ENCODE data around the gene AFG1L. TPM values are rescaled to one million over a fixed set of nuclear protein-coding genes. Genes with fewer than 3 reads are reported as not detected.

The AFG1L gene
- total and polyA plus RNA-seq, 4 donors: 2.7 to 2.8 (median 2.7) TPM

GRCh38 chr6:108454356-108454755 is 159.5 kb downstream of the AFG1L start:
- Histone ChIP-seq H3K27ac (ENCODE audit: low read depth in 1 of 2, low read length in 2 of 2) (no peak overlapping the region), H3K9me3 (ENCODE audit: control insufficient read depth in 4 of 4, low read length in 3 of 4) (no peaks in the 10 kb centered on the region), H3K36me3 (ENCODE audit: control insufficient read depth in 4 of 4, insufficient read depth in 3 of 4, low read depth in 1 of 4, low read length in 3 of 4) (no peaks in the 10 kb centered on the region), H3K9ac (ENCODE audit: low read depth in 1 of 2, low read length in 2 of 2) (no peak overlapping the region), H3K27me3 (ENCODE audit: control insufficient read depth in 4 of 4, insufficient read depth in 4 of 4, low read length in 3 of 4) (no peaks in the 10 kb centered on the region), H3K4me1 (ENCODE audit: control insufficient read depth in 4 of 4, insufficient read depth in 4 of 4, low read length in 3 of 4) (no peaks in the 10 kb centered on the region), H3K4me3 (ENCODE audit: low read depth in 1 of 3, low read length in 3 of 3) (no peak overlapping the region)
- no peak for TF ChIP-seq FOXA2 (IDR thresholded peaks at IDR 0.05)
- no peak for TF ChIP-seq RAD21 (IDR thresholded peaks at IDR 0.05)
- no peak for TF ChIP-seq JUND (IDR thresholded peaks at IDR 0.05)
- TF ChIP-seq HNF4A (conservative IDR thresholded peaks at IDR 0.05): no peak
- TF ChIP-seq SP1 (IDR thresholded peaks at IDR 0.05): no peak
- no peak for TF ChIP-seq TAF1 (conservative IDR thresholded peaks at IDR 0.05)
- no peak for TF ChIP-seq MAX (IDR thresholded peaks at IDR 0.05)
- TF ChIP-seq ATF3 (IDR thresholded peaks at IDR 0.05): no peak
- no peak for TF ChIP-seq RXRA (IDR thresholded peaks at IDR 0.05)
- TF ChIP-seq FOXA1 (IDR thresholded peaks at IDR 0.05): no peak
- no peak for TF ChIP-seq CTCF (IDR thresholded peaks at IDR 0.05; ENCODE audit: low read depth, low read length, missing input control)
- TF ChIP-seq REST (IDR thresholded peaks at IDR 0.05): no peak
- no peak for TF ChIP-seq YY1 (IDR thresholded peaks at IDR 0.05)
- TF ChIP-seq HNF4G (IDR thresholded peaks at IDR 0.05): no peak
- no peak for TF ChIP-seq GABPA (IDR thresholded peaks at IDR 0.05 in 1 of 2, conservative IDR thresholded peaks at IDR 0.05 in 1 of 2)
- TF ChIP-seq ZBTB33 (IDR thresholded peaks at IDR 0.05): no peak
- TF ChIP-seq EGR1 (IDR thresholded peaks at IDR 0.05; ENCODE audit: low read depth in 2 of 2): no peak
- no peak for TF ChIP-seq NR2F2 (IDR thresholded peaks at IDR 0.05)
- no peak for DNase-seq (ENCODE audit: low spot score)
- 92% methylated on average over 2 of the region's 2 CpGs for WGBS

All from liver (tissue), 9 donors.